Astrocyte (in vitro differentiated cells and primary cell): Measurements from ENCODE around the gene MARK1. TPM values are rescaled to one million over a fixed set of nuclear protein-coding genes. Genes with fewer than 3 reads are reported as not detected.

Experiments used
- DNase-seq: peaks from one replicate; pipeline ENCODE4 v3.0.0-alpha.2; 2010; ENCODE audit warnings: low read depth
- FAIRE-seq: peaks from 2 replicates; lab custom pipeline; 2011; peaks lifted over from hg19 to GRCh38; lab: Jason Lieb, UNC
- H2AFZ ChIP-seq: 2 replicates; pipeline ENCODE4 v1.6.0; 2012; ENCODE audit warnings: low read depth, low read length, inconsistent platforms
- H3K27ac ChIP-seq: 2 replicates; pipeline ENCODE4 v1.5.1; 2011; ENCODE audit warnings: low read depth, low read length, inconsistent platforms
- H3K27me3 ChIP-seq: 2 replicates; pipeline ENCODE4 v1.6.0; 2011; ENCODE audit warnings: low read length, inconsistent platforms; ENCODE audit not compliant: insufficient read depth
- H3K36me3 ChIP-seq: 2 replicates; pipeline ENCODE4 v1.5.1; 2011; ENCODE audit warnings: low read length, inconsistent platforms; ENCODE audit not compliant: insufficient read depth
- H3K4me1 ChIP-seq: 2 replicates; pipeline ENCODE4 v1.5.1; 2011; ENCODE audit warnings: low read length, inconsistent platforms; ENCODE audit not compliant: insufficient read depth
- H3K4me2 ChIP-seq: 2 replicates; pipeline ENCODE4 v1.6.0; 2012; ENCODE audit warnings: low read length, inconsistent platforms
- H3K4me3 ChIP-seq: 2 replicates; pipeline ENCODE4 v1.5.1; 2011; ENCODE audit warnings: low read depth, mild to moderate bottlenecking, low read length, inconsistent platforms; ENCODE audit not compliant: insufficient read depth
- H3K79me2 ChIP-seq: 2 replicates; pipeline ENCODE4 v1.6.0; 2012; ENCODE audit warnings: mild to moderate bottlenecking, low read length, inconsistent platforms; ENCODE audit not compliant: insufficient read depth
- H3K9ac ChIP-seq: 2 replicates; pipeline ENCODE4 v1.6.0; 2012; ENCODE audit warnings: mild to moderate bottlenecking, low read length, inconsistent platforms
- H3K9me3 ChIP-seq: 2 replicates; pipeline ENCODE4 v1.5.1; 2012; ENCODE audit warnings: low read depth, mild to moderate bottlenecking, low read length, inconsistent platforms; ENCODE audit not compliant: insufficient read depth
- H4K20me1 ChIP-seq: 2 replicates; pipeline ENCODE4 v1.6.0; 2012; ENCODE audit warnings: low read length, inconsistent platforms; ENCODE audit not compliant: insufficient read depth
- H3K27ac Mint-ChIP-seq: one replicate; pipeline ENCODE4 v1.8.0; 2021; ENCODE audit warnings: mild to moderate bottlenecking, mixed read lengths; ENCODE audit not compliant: unreplicated experiment
- H3K27me3 Mint-ChIP-seq: one replicate; pipeline ENCODE4 v1.8.0; 2021; ENCODE audit warnings: low read depth, mixed read lengths; ENCODE audit not compliant: unreplicated experiment
- H3K36me3 Mint-ChIP-seq: one replicate; pipeline ENCODE4 v1.8.0; 2021; ENCODE audit warnings: low read depth, mixed read lengths; ENCODE audit not compliant: unreplicated experiment
- H3K4me1 Mint-ChIP-seq: one replicate; pipeline ENCODE4 v1.8.0; 2021; ENCODE audit warnings: low read depth, mixed read lengths; ENCODE audit not compliant: unreplicated experiment
- H3K4me3 Mint-ChIP-seq: one replicate; pipeline ENCODE4 v1.8.0; 2021; ENCODE audit warnings: mild to moderate bottlenecking, moderate library complexity, mixed read lengths; ENCODE audit not compliant: unreplicated experiment
- H3K9me3 Mint-ChIP-seq: one replicate; pipeline ENCODE4 v1.8.0; 2021; ENCODE audit warnings: mild to moderate bottlenecking, mixed read lengths; ENCODE audit not compliant: unreplicated experiment
- CTCF ChIP-seq: IDR thresholded peaks from 2 replicates; pipeline ENCODE4 v1.5.1; 2011; ENCODE audit warnings: low read depth, mild to moderate bottlenecking, inconsistent platforms, low read length, moderate library complexity; ENCODE audit not compliant: insufficient read depth
- EZH2 ChIP-seq: IDR thresholded peaks from 2 replicates; pipeline ENCODE4 v1.6.1; 2012; ENCODE audit warnings: mild to moderate bottlenecking, low read length, inconsistent platforms; ENCODE audit not compliant: insufficient read depth
- total RNA-seq: library from RNA; stranded (reverse); gene quantifications from 2 replicates; pipeline ENCODE4 v1.2.1, GENCODE V29; 2021

MARK1 gene
- total RNA-seq, 1 donor from 2014 or later = 10.8 TPM

- Histone ChIP-seq H4K20me1 (no peaks in the 10 kb centered on the region), H3K9me3 (no peaks in the 10 kb centered on the region), H3K27me3 (peaks cover 6% of the 10 kb centered on the region), H3K36me3 (no peaks in the 10 kb centered on the region), H3K79me2 (peaks cover 18% of the 10 kb centered on the region), H3K27ac (no peak overlapping the region), H2AFZ (no peak overlapping the region), H3K4me3 (no peak overlapping the region), H3K9ac (no peak overlapping the region), H3K4me1 (peaks cover 6% of the 10 kb centered on the region), H3K4me2 (no peak overlapping the region)
- Mint-ChIP-seq H3K4me3 (no peak overlapping the region), H3K36me3 (no peaks in the 10 kb centered on the region), H3K27me3 (no peaks in the 10 kb centered on the region), H3K27ac (no peak overlapping the region), H3K9me3 (peaks cover 3% of the 10 kb centered on the region), H3K4me1 (peaks cover 11% of the 10 kb centered on the region)
- no peak for TF ChIP-seq CTCF
- no peak for TF ChIP-seq EZH2
- DNase-seq (no peak), FAIRE-seq (no peak)
These were observed 5.7 kb downstream of the MARK1 start for GRCh38 chr1:220533504-220534109.

DNA sequence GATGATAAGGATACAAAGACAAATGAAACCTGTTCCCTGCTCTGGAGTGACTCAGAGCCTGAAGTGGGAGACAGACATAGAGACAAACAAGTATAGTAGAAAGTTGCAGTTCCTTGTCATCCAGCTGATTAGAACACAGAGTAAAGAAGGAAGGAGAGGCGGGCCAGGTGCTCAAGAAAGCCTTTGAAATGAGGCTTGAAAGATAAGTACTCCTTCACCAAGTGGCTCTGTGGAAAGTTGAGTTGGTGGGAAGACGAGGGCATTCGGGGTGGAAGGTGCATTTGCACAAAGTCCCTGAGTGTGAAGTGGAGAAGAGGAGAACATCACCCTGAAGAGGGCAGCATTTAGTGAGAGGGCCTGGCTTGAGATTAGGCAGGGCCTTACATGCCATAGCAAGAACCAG, 17.0 kb downstream of the MARK1 start:
- H3K4me1 Mint-ChIP-seq = no peaks in the 10 kb centered on the region
- Histone ChIP-seq H3K4me1 (no peaks in the 10 kb centered on the region), H3K79me2 (no peaks in the 10 kb centered on the region), H4K20me1 (no peaks in the 10 kb centered on the region), H3K9me3 (no peaks in the 10 kb centered on the region), H3K27me3 (no peaks in the 10 kb centered on the region), H3K9ac (no peak overlapping the region), H2AFZ (no peak overlapping the region), H3K4me2 (no peak overlapping the region), H3K27ac (no peak overlapping the region), H3K4me3 (no peak overlapping the region), H3K36me3 (no peaks in the 10 kb centered on the region)
- no peak for DNase-seq
- FAIRE-seq = no peak
- H3K4me3 Mint-ChIP-seq = no peak overlapping the region
- no peaks in the 10 kb centered on the region for H3K36me3 Mint-ChIP-seq
- no peaks in the 10 kb centered on the region for H3K27me3 Mint-ChIP-seq
- TF ChIP-seq CTCF = no peak
- no peak for TF ChIP-seq EZH2
- no peaks in the 10 kb centered on the region for H3K9me3 Mint-ChIP-seq
- H3K27ac Mint-ChIP-seq = peak overlapping the region; percentile 0

DNA sequence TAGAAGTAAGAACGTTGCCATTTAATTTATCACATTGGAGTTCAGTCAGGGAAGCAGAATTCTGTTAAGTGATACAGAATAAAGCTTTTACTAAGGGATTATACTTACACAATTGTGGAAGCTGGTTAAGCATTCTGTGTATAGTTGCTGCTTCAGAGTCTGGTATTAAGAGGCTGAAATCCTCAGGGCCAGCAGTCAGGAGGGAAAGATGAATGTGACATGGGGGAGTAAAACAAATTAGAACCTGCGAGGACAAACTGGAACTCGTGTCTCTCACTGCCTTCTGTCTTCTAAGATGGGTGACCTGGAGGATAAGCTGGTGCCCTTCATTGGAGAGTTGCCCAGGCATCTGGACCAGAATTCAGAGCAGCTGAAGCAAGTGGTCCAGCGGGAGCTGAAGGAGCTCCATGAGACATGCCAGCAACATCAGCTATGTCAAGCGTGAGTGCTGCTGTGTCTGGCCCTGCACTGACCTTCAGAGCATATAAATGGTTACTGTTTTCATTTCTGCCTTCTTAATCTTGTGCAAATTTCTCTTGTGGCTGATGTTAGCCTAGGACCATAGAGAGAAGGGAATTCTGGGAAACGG, 23.0 kb downstream of the MARK1 start:
- FAIRE-seq = no peak
- H3K9me3 Mint-ChIP-seq = no peaks in the 10 kb centered on the region
- H3K27ac Mint-ChIP-seq = no peak overlapping the region
- no peak overlapping the region for H3K9ac ChIP-seq
- H4K20me1 ChIP-seq = no peaks in the 10 kb centered on the region
- no peaks in the 10 kb centered on the region for H3K9me3 ChIP-seq
- TF ChIP-seq CTCF = no peak
- TF ChIP-seq EZH2 = no peak
- no peak overlapping the region for H2AFZ ChIP-seq
- no peak for DNase-seq
- H3K4me2 ChIP-seq = no peak overlapping the region
- H3K27ac ChIP-seq = no peak overlapping the region
- H3K79me2 ChIP-seq = no peaks in the 10 kb centered on the region
- H3K36me3 Mint-ChIP-seq = no peaks in the 10 kb centered on the region
- no peaks in the 10 kb centered on the region for H3K36me3 ChIP-seq
- no peaks in the 10 kb centered on the region for H3K27me3 Mint-ChIP-seq
- H3K27me3 ChIP-seq = no peaks in the 10 kb centered on the region
- peaks cover 7% of the 10 kb centered on the region for H3K4me1 Mint-ChIP-seq
- H3K4me1 ChIP-seq = no peaks in the 10 kb centered on the region
- H3K4me3 Mint-ChIP-seq = no peak overlapping the region
- H3K4me3 ChIP-seq = no peak overlapping the region
